ENCODE results near the gene SLC22A1. TPM values are rescaled to one million over a fixed set of nuclear protein-coding genes. Genes with fewer than 3 reads are reported as not detected.

SLC22A1 gene
- total RNA-seq, 1 donor from 2014 or later, result 2.6 TPM

- Histone ChIP-seq H3K27me3 (ENCODE audit: low read depth) (no peaks in the 10 kb centered on the region), H3K4me1 (no peaks in the 10 kb centered on the region), H3K27ac (no peak overlapping the region), H3K36me3 (no peaks in the 10 kb centered on the region), H3K9me3 (no peaks in the 10 kb centered on the region), H3K4me3 (no peak overlapping the region)
- TF ChIP-seq CTCF (IDR thresholded peaks at IDR 0.05), result no peak
- ATAC-seq, result no peak
- intact Hi-C loops (cut with DNase I), result no loop called here
- DNase-seq, result no peak
Measured at GRCh38 chr6:160141001-160141726, 19.5 kb downstream of the SLC22A1 start.

GRCh38 chr6:160142115-160142715 is 20.6 kb downstream of the SLC22A1 start:
- H3K27me3 ChIP-seq (ENCODE audit: low read depth), result no peaks in the 10 kb centered on the region
- no peak for TF ChIP-seq CTCF (IDR thresholded peaks at IDR 0.05)
- H3K36me3 ChIP-seq, result no peaks in the 10 kb centered on the region
- ATAC-seq, result no peak
- no peak for DNase-seq
- no peaks in the 10 kb centered on the region for H3K4me1 ChIP-seq
- no peak overlapping the region for H3K4me3 ChIP-seq
- no peaks in the 10 kb centered on the region for H3K9me3 ChIP-seq
- no peak overlapping the region for H3K27ac ChIP-seq
- intact Hi-C loops (cut with DNase I), result no loop called here

GRCh38 chr6:160146454-160147145 is 25.0 kb downstream of the SLC22A1 start:
- intact Hi-C loops (cut with DNase I), result no loop called here
- Histone ChIP-seq H3K9me3 (no peaks in the 10 kb centered on the region), H3K27me3 (ENCODE audit: low read depth) (no peaks in the 10 kb centered on the region), H3K4me3 (no peak overlapping the region), H3K36me3 (no peaks in the 10 kb centered on the region), H3K4me1 (no peaks in the 10 kb centered on the region), H3K27ac (no peak overlapping the region)
- no peak for DNase-seq
- ATAC-seq, result no peak
- no peak for TF ChIP-seq CTCF (IDR thresholded peaks at IDR 0.05)

GRCh38 chr6:160147146-160147536 is 25.5 kb downstream of the SLC22A1 start:
- H3K27me3 ChIP-seq (ENCODE audit: low read depth), result no peaks in the 10 kb centered on the region
- no peak overlapping the region for H3K27ac ChIP-seq
- H3K36me3 ChIP-seq, result no peaks in the 10 kb centered on the region
- ATAC-seq, result no peak
- no peak for DNase-seq
- no peak for TF ChIP-seq CTCF (IDR thresholded peaks at IDR 0.05)
- H3K4me1 ChIP-seq, result no peaks in the 10 kb centered on the region
- no peak overlapping the region for H3K4me3 ChIP-seq
- intact Hi-C loops (cut with DNase I), result no loop called here
- no peaks in the 10 kb centered on the region for H3K9me3 ChIP-seq

GRCh38 chr6:160154471-160154870 is 32.9 kb downstream of the SLC22A1 start:
- Histone ChIP-seq H3K27ac (no peak overlapping the region), H3K4me3 (no peak overlapping the region), H3K27me3 (ENCODE audit: low read depth) (no peaks in the 10 kb centered on the region), H3K36me3 (no peaks in the 10 kb centered on the region), H3K9me3 (no peaks in the 10 kb centered on the region), H3K4me1 (no peaks in the 10 kb centered on the region)
- ATAC-seq (no peak), DNase-seq (no peak)
- no peak for TF ChIP-seq CTCF (IDR thresholded peaks at IDR 0.05)
- intact Hi-C loops (cut with DNase I), result no loop called here

All from lower lobe of right lung (tissue), 2 donors.